ENCODE measurements around the gene LHFPL3.

Gene LHFPL3

GRCh38 chr7:104528142-104528541 lies 199.7 kb downstream of the LHFPL3 start:
- no peak overlapping the region for H3K4ac ChIP-seq (ENCODE audit: low read depth, low read length)
- H3K23ac ChIP-seq (ENCODE audit: low read length) = no peak overlapping the region
- no peak overlapping the region for H3K4me2 ChIP-seq (ENCODE audit: low read length)
- no peak overlapping the region for H4K5ac ChIP-seq (ENCODE audit: low read length)
- no peak overlapping the region for H3K4me3 ChIP-seq (ENCODE audit: low read length)
- no peaks in the 10 kb centered on the region for H3K36me3 ChIP-seq (ENCODE audit: control insufficient read depth, insufficient read depth, low read length)
- H2AK5ac ChIP-seq (ENCODE audit: low read length) = no peak overlapping the region
- no peak for DNase-seq
- H3K18ac ChIP-seq (ENCODE audit: low read length) = no peak overlapping the region
- no peaks in the 10 kb centered on the region for H3K27me3 ChIP-seq (ENCODE audit: insufficient read depth, low read length, poor library complexity)
- no peaks in the 10 kb centered on the region for H3K79me2 ChIP-seq (ENCODE audit: control insufficient read depth, insufficient read depth, low read length)
- no peak overlapping the region for H3K56ac ChIP-seq (ENCODE audit: low read length)
- no peak overlapping the region for H4K8ac ChIP-seq (ENCODE audit: low read depth, low read length)
- H3K27ac ChIP-seq (ENCODE audit: low read depth, low read length) = no peak overlapping the region
- H2BK5ac ChIP-seq (ENCODE audit: low read length) = no peak overlapping the region
- H3K4me1 ChIP-seq (ENCODE audit: control insufficient read depth, low read depth, low read length) = no peaks in the 10 kb centered on the region
- no peak overlapping the region for H3K9ac ChIP-seq (ENCODE audit: low read length)
- no peaks in the 10 kb centered on the region for H3K79me1 ChIP-seq (ENCODE audit: low read length)
- no peak overlapping the region for H2BK15ac ChIP-seq (replicated peaks; ENCODE audit: low read depth)
- no peak overlapping the region for H2BK120ac ChIP-seq (ENCODE audit: low read depth, low read length)

- Histone ChIP-seq H3K56ac (ENCODE audit: low read length) (no peak overlapping the region), H3K4me2 (ENCODE audit: low read length) (no peak overlapping the region), H3K4me3 (ENCODE audit: low read length) (no peak overlapping the region), H3K27ac (ENCODE audit: low read depth, low read length) (no peak overlapping the region), H4K8ac (ENCODE audit: low read depth, low read length) (no peak overlapping the region), H4K5ac (ENCODE audit: low read length) (no peak overlapping the region), H3K79me2 (ENCODE audit: control insufficient read depth, insufficient read depth, low read length) (no peaks in the 10 kb centered on the region), H3K23ac (ENCODE audit: low read length) (no peak overlapping the region), H3K27me3 (ENCODE audit: insufficient read depth, low read length, poor library complexity) (no peaks in the 10 kb centered on the region), H3K79me1 (ENCODE audit: low read length) (no peaks in the 10 kb centered on the region), H2AK5ac (ENCODE audit: low read length) (no peak overlapping the region), H3K36me3 (ENCODE audit: control insufficient read depth, insufficient read depth, low read length) (no peaks in the 10 kb centered on the region), H2BK120ac (ENCODE audit: low read depth, low read length) (no peak overlapping the region), H3K4me1 (ENCODE audit: control insufficient read depth, low read depth, low read length) (no peaks in the 10 kb centered on the region), H3K9ac (ENCODE audit: low read length) (no peak overlapping the region), H3K4ac (ENCODE audit: low read depth, low read length) (no peak overlapping the region), H2BK5ac (ENCODE audit: low read length) (no peak overlapping the region), H2BK15ac (replicated peaks; ENCODE audit: low read depth) (no peak overlapping the region), H3K18ac (ENCODE audit: low read length) (no peak overlapping the region)
- no CpG with 5 or more reads among the region's 2 CpGs for WGBS (ENCODE audit: extremely low coverage, insufficient coverage, low lambda C conversion rate)
- no peak for DNase-seq
Observed at GRCh38 chr7:104529567-104529966, 201.2 kb downstream of the LHFPL3 start.

DNA sequence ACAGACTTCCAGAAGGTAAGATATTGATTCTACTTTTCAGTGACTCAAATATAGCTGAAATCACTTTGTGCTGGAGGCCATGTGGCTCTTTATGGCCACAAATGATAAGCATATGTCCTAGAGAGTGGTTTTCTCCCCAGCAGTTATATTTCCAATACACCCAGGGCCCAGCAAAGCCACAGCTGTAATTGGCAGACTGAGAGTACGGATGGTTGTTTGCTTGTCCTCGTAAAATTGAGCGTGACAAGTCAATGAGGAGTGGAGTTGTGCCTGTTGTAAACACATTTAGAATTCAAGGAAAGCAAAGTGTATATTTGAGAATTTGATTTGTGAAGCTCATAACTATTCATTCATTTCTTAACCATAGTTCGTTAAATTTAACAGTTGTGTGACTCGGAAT lies 201.8 kb downstream of the LHFPL3 start:
- H3K4ac ChIP-seq (ENCODE audit: low read depth, low read length) = no peak overlapping the region
- H3K4me3 ChIP-seq (ENCODE audit: low read length) = no peak overlapping the region
- no CpG with 5 or more reads among the region's 5 CpGs for WGBS (ENCODE audit: extremely low coverage, insufficient coverage, low lambda C conversion rate)
- H3K56ac ChIP-seq (ENCODE audit: low read length) = no peak overlapping the region
- no peaks in the 10 kb centered on the region for H3K79me1 ChIP-seq (ENCODE audit: low read length)
- H2AK5ac ChIP-seq (ENCODE audit: low read length) = no peak overlapping the region
- H3K27ac ChIP-seq (ENCODE audit: low read depth, low read length) = no peak overlapping the region
- H3K4me1 ChIP-seq (ENCODE audit: control insufficient read depth, low read depth, low read length) = no peaks in the 10 kb centered on the region
- no peak overlapping the region for H3K4me2 ChIP-seq (ENCODE audit: low read length)
- no peak overlapping the region for H4K5ac ChIP-seq (ENCODE audit: low read length)
- no peak overlapping the region for H2BK120ac ChIP-seq (ENCODE audit: low read depth, low read length)
- no peaks in the 10 kb centered on the region for H3K79me2 ChIP-seq (ENCODE audit: control insufficient read depth, insufficient read depth, low read length)
- no peaks in the 10 kb centered on the region for H3K36me3 ChIP-seq (ENCODE audit: control insufficient read depth, insufficient read depth, low read length)
- no peak overlapping the region for H4K8ac ChIP-seq (ENCODE audit: low read depth, low read length)
- no peak overlapping the region for H3K23ac ChIP-seq (ENCODE audit: low read length)
- no peaks in the 10 kb centered on the region for H3K27me3 ChIP-seq (ENCODE audit: insufficient read depth, low read length, poor library complexity)
- H3K18ac ChIP-seq (ENCODE audit: low read length) = no peak overlapping the region
- no peak for DNase-seq
- H2BK15ac ChIP-seq (replicated peaks; ENCODE audit: low read depth) = no peak overlapping the region
- H2BK5ac ChIP-seq (ENCODE audit: low read length) = no peak overlapping the region
- no peak overlapping the region for H3K9ac ChIP-seq (ENCODE audit: low read length)

- no peak overlapping the region for H3K18ac ChIP-seq (ENCODE audit: low read length)
- no peak overlapping the region for H2BK120ac ChIP-seq (ENCODE audit: low read depth, low read length)
- H3K4me2 ChIP-seq (ENCODE audit: low read length) = no peak overlapping the region
- DNase-seq = no peak
- no peaks in the 10 kb centered on the region for H3K79me2 ChIP-seq (ENCODE audit: control insufficient read depth, insufficient read depth, low read length)
- H3K79me1 ChIP-seq (ENCODE audit: low read length) = no peaks in the 10 kb centered on the region
- H4K5ac ChIP-seq (ENCODE audit: low read length) = no peak overlapping the region
- no peak overlapping the region for H3K23ac ChIP-seq (ENCODE audit: low read length)
- H3K56ac ChIP-seq (ENCODE audit: low read length) = no peak overlapping the region
- no peaks in the 10 kb centered on the region for H3K4me1 ChIP-seq (ENCODE audit: control insufficient read depth, low read depth, low read length)
- H3K27me3 ChIP-seq (ENCODE audit: insufficient read depth, low read length, poor library complexity) = no peaks in the 10 kb centered on the region
- WGBS (ENCODE audit: extremely low coverage, insufficient coverage, low lambda C conversion rate) = no CpG with 5 or more reads among the region's 4 CpGs
- H2AK5ac ChIP-seq (ENCODE audit: low read length) = no peak overlapping the region
- H2BK5ac ChIP-seq (ENCODE audit: low read length) = no peak overlapping the region
- H3K4ac ChIP-seq (ENCODE audit: low read depth, low read length) = no peak overlapping the region
- no peak overlapping the region for H2BK15ac ChIP-seq (replicated peaks; ENCODE audit: low read depth)
- no peak overlapping the region for H3K9ac ChIP-seq (ENCODE audit: low read length)
- H3K36me3 ChIP-seq (ENCODE audit: control insufficient read depth, insufficient read depth, low read length) = no peaks in the 10 kb centered on the region
- no peak overlapping the region for H3K4me3 ChIP-seq (ENCODE audit: low read length)
- no peak overlapping the region for H3K27ac ChIP-seq (ENCODE audit: low read depth, low read length)
- no peak overlapping the region for H4K8ac ChIP-seq (ENCODE audit: low read depth, low read length)
Observed at GRCh38 chr7:104534149-104534548, 205.7 kb downstream of the LHFPL3 start.

GRCh38 chr7:104535841-104536240 lies 207.4 kb downstream of the LHFPL3 start:
- Histone ChIP-seq H4K5ac (ENCODE audit: low read length) (no peak overlapping the region), H2BK120ac (ENCODE audit: low read depth, low read length) (no peak overlapping the region), H3K23ac (ENCODE audit: low read length) (no peak overlapping the region), H2AK5ac (ENCODE audit: low read length) (no peak overlapping the region), H3K27ac (ENCODE audit: low read depth, low read length) (no peak overlapping the region), H3K27me3 (ENCODE audit: insufficient read depth, low read length, poor library complexity) (no peaks in the 10 kb centered on the region), H3K56ac (ENCODE audit: low read length) (no peak overlapping the region), H3K4me1 (ENCODE audit: control insufficient read depth, low read depth, low read length) (no peaks in the 10 kb centered on the region), H3K4me2 (ENCODE audit: low read length) (no peak overlapping the region), H3K79me1 (ENCODE audit: low read length) (no peaks in the 10 kb centered on the region), H4K8ac (ENCODE audit: low read depth, low read length) (no peak overlapping the region), H3K9ac (ENCODE audit: low read length) (no peak overlapping the region), H2BK15ac (replicated peaks; ENCODE audit: low read depth) (no peak overlapping the region), H3K4me3 (ENCODE audit: low read length) (no peak overlapping the region), H3K79me2 (ENCODE audit: control insufficient read depth, insufficient read depth, low read length) (no peaks in the 10 kb centered on the region), H3K36me3 (ENCODE audit: control insufficient read depth, insufficient read depth, low read length) (no peaks in the 10 kb centered on the region), H3K18ac (ENCODE audit: low read length) (no peak overlapping the region), H3K4ac (ENCODE audit: low read depth, low read length) (no peak overlapping the region), H2BK5ac (ENCODE audit: low read length) (no peak overlapping the region)
- no CpG with 5 or more reads among the region's 6 CpGs for WGBS (ENCODE audit: extremely low coverage, insufficient coverage, low lambda C conversion rate)
- no peak for DNase-seq

GRCh38 chr7:104536956-104537355 lies 208.6 kb downstream of the LHFPL3 start:
- Histone ChIP-seq H3K4me1 (ENCODE audit: control insufficient read depth, low read depth, low read length) (no peaks in the 10 kb centered on the region), H3K23ac (ENCODE audit: low read length) (no peak overlapping the region), H2AK5ac (ENCODE audit: low read length) (no peak overlapping the region), H3K4me2 (ENCODE audit: low read length) (no peak overlapping the region), H4K5ac (ENCODE audit: low read length) (no peak overlapping the region), H3K79me1 (ENCODE audit: low read length) (no peaks in the 10 kb centered on the region), H2BK15ac (replicated peaks; ENCODE audit: low read depth) (no peak overlapping the region), H3K56ac (ENCODE audit: low read length) (no peak overlapping the region), H2BK120ac (ENCODE audit: low read depth, low read length) (no peak overlapping the region), H3K4me3 (ENCODE audit: low read length) (no peak overlapping the region), H3K36me3 (ENCODE audit: control insufficient read depth, insufficient read depth, low read length) (no peaks in the 10 kb centered on the region), H2BK5ac (ENCODE audit: low read length) (no peak overlapping the region), H3K79me2 (ENCODE audit: control insufficient read depth, insufficient read depth, low read length) (no peaks in the 10 kb centered on the region), H3K4ac (ENCODE audit: low read depth, low read length) (no peak overlapping the region), H4K8ac (ENCODE audit: low read depth, low read length) (no peak overlapping the region), H3K27me3 (ENCODE audit: insufficient read depth, low read length, poor library complexity) (no peaks in the 10 kb centered on the region), H3K18ac (ENCODE audit: low read length) (no peak overlapping the region), H3K9ac (ENCODE audit: low read length) (no peak overlapping the region), H3K27ac (ENCODE audit: low read depth, low read length) (no peak overlapping the region)
- DNase-seq = no peak
- WGBS (ENCODE audit: extremely low coverage, insufficient coverage, low lambda C conversion rate) = no CpG with 5 or more reads among the region's 1 CpG
